ENCODE measurements around the gene CC2D2A.

CC2D2A gene
- long read RNA-seq, partial matches to known transcripts = 0 of 2 reads
- long read RNA-seq, other reads (novel, unspliced or antisense) = 2 of 2 reads

DNA sequence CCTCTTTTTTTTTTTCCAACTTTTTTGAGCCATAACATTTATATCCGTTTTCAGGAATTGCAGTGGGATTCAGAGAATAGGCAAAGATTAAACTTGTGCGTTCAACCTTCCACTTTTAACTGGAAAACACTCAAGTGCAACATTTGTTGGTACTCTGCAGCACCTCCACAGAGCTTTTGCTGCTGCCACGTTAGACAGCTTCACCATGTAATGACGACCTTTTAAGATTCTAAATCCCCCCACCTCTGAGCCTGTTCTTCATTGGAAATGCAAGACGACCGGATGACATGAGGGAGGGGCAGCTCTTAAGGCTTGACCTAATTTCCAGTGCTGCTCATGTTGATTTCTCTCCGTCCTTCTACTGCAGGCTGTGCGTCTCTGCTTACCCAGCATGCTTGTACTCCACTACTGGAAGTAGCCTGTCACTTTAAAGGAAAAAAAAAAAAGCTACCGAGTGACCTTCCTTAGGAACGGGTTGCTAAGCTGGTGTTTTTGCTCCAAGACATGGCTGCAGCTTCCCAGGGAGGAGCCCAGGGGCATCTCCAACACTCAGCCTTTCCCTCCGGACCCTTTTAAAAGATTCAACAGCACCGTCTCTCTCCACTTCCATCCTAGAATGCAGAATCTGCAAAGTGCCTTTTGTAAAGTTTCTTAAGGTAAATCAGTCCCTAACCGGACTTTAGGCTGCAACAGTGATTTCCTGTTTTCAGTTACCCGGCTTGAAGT, at the start of gene CC2D2A:
CC2D2A (plus strand) TSS at position 481 of the 726 bp plus-strand sequence. CDS start 6,051 bp downstream, outside the sequence.
- Histone ChIP-seq H3K27ac (replicated peaks) (no peak within 1 kb of the TSS), H3K27me3 (ENCODE audit: insufficient read depth, poor library complexity, severe bottlenecking) (peaks cover 2% of the 10 kb centered on the region), H3K4me3 (replicated peaks; ENCODE audit: insufficient read depth, low read length) (no peak within 1 kb of the TSS)
- TF ChIP-seq, protein P1, sequence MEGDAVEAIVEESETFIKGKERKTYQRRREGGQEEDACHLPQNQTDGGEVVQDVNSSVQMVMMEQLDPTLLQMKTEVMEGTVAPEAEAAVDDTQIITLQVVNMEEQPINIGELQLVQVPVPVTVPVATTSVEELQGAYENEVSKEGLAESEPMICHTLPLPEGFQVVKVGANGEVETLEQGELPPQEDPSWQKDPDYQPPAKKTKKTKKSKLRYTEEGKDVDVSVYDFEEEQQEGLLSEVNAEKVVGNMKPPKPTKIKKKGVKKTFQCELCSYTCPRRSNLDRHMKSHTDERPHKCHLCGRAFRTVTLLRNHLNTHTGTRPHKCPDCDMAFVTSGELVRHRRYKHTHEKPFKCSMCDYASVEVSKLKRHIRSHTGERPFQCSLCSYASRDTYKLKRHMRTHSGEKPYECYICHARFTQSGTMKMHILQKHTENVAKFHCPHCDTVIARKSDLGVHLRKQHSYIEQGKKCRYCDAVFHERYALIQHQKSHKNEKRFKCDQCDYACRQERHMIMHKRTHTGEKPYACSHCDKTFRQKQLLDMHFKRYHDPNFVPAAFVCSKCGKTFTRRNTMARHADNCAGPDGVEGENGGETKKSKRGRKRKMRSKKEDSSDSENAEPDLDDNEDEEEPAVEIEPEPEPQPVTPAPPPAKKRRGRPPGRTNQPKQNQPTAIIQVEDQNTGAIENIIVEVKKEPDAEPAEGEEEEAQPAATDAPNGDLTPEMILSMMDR (IDR thresholded peaks at IDR 0.05; ENCODE audit: insufficient read depth, low read length) = no peak
- no peak for TF ChIP-seq GABPA (IDR thresholded peaks at IDR 0.05; ENCODE audit: low read depth)
- TF ChIP-seq POLR2AphosphoS5 (IDR thresholded peaks at IDR 0.05; ENCODE audit: low read depth) = no peak
- no peak for TF ChIP-seq SPI1 (IDR thresholded peaks at IDR 0.05; ENCODE audit: borderline replicate concordance, low read depth)
- TF ChIP-seq, protein P2, sequence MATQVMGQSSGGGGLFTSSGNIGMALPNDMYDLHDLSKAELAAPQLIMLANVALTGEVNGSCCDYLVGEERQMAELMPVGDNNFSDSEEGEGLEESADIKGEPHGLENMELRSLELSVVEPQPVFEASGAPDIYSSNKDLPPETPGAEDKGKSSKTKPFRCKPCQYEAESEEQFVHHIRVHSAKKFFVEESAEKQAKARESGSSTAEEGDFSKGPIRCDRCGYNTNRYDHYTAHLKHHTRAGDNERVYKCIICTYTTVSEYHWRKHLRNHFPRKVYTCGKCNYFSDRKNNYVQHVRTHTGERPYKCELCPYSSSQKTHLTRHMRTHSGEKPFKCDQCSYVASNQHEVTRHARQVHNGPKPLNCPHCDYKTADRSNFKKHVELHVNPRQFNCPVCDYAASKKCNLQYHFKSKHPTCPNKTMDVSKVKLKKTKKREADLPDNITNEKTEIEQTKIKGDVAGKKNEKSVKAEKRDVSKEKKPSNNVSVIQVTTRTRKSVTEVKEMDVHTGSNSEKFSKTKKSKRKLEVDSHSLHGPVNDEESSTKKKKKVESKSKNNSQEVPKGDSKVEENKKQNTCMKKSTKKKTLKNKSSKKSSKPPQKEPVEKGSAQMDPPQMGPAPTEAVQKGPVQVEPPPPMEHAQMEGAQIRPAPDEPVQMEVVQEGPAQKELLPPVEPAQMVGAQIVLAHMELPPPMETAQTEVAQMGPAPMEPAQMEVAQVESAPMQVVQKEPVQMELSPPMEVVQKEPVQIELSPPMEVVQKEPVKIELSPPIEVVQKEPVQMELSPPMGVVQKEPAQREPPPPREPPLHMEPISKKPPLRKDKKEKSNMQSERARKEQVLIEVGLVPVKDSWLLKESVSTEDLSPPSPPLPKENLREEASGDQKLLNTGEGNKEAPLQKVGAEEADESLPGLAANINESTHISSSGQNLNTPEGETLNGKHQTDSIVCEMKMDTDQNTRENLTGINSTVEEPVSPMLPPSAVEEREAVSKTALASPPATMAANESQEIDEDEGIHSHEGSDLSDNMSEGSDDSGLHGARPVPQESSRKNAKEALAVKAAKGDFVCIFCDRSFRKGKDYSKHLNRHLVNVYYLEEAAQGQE (IDR thresholded peaks at IDR 0.05; ENCODE audit: insufficient replicate concordance, low read depth) = no peak
- no peak for DNase-seq (ENCODE audit: low read depth in 1 of 2, low spot score in 1 of 2)

DNA sequence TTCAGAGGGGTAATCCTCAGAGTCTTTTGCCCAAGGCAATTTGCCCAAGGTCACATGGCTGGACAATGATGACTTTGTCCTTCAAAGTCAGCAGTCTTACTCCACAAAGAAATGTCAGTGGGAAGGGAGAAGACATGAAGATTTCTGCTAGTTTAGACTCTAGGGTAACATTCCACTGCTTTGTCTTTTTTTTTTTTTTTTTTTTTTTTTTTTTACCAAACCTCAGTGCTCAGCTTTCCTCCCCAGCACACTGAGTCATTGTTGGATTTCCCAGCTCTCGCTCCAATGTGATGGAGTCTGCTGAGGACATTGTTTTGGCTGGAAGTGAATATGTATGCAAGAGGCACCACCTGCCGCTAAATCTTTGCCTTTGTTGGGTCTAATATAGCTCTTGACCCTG, 49.0 kb upstream of the CC2D2A start:
- TF ChIP-seq, protein P1 (IDR thresholded peaks at IDR 0.05; ENCODE audit: insufficient read depth, low read length) = no peak
- TF ChIP-seq, protein P2 (IDR thresholded peaks at IDR 0.05; ENCODE audit: insufficient replicate concordance, low read depth) = no peak
- TF ChIP-seq GABPA (IDR thresholded peaks at IDR 0.05; ENCODE audit: low read depth) (no peak), SPI1 (IDR thresholded peaks at IDR 0.05; ENCODE audit: borderline replicate concordance, low read depth) (no peak), POLR2AphosphoS5 (IDR thresholded peaks at IDR 0.05; ENCODE audit: low read depth) (no peak)
- no peak for DNase-seq (ENCODE audit: low read depth in 1 of 2, low spot score in 1 of 2)
- no peak overlapping the region for H3K27ac ChIP-seq (replicated peaks)
- no peaks in the 10 kb centered on the region for H3K27me3 ChIP-seq (ENCODE audit: insufficient read depth, poor library complexity, severe bottlenecking)
- no peak overlapping the region for H3K4me3 ChIP-seq (replicated peaks; ENCODE audit: insufficient read depth, low read length)

DNA sequence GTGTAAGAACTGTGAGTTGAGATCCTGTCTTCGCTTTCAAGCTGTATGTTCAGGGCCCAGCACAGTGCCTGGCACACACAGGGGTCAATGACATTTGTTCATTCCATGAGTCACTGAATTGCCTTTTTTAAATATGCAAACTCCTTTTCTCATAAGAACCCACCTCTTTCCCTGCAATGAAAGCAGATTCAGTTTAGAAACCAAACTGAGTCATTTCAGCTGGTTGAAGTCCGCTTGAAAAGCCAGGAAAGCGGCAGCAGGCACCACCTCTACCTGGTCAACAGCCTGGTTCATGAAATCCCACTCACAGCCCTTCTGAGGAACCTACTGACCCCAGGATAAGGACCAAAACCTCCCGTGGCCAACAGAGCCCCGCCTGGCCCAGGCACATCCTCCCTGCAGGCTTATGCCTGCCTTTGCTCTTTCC, 46.4 kb upstream of the CC2D2A start:
- Histone ChIP-seq H3K4me3 (replicated peaks; ENCODE audit: insufficient read depth, low read length) (no peak overlapping the region), H3K27me3 (ENCODE audit: insufficient read depth, poor library complexity, severe bottlenecking) (no peaks in the 10 kb centered on the region), H3K27ac (replicated peaks) (no peak overlapping the region)
- DNase-seq (ENCODE audit: low read depth in 1 of 2, low spot score in 1 of 2) = no peak
- TF ChIP-seq, protein P1 (IDR thresholded peaks at IDR 0.05; ENCODE audit: insufficient read depth, low read length) = no peak

All from HL-60 (cell line).